ENCODE data around the gene MAD1L1. TPM values are rescaled to one million over a fixed set of nuclear protein-coding genes. Genes with fewer than 3 reads are reported as not detected.

Gene MAD1L1
- total RNA-seq, 4 donors from 2014 or later = 22.3 to 56.6 (median 35.0) TPM

GRCh38 chr7:2168615-2169311 is 64.0 kb downstream of the MAD1L1 start:
- Histone ChIP-seq H3K4me1 (peaks cover 5 to 51% (median 18%) of the 10 kb centered on the region in 3 donors), H3K9me3 (no peaks in the 10 kb centered on the region), H3K27me3 (no peaks in the 10 kb centered on the region), H3K36me3 (peaks cover 0 to 14% of the 10 kb centered on the region in 2 donors), H3K27ac (no peak overlapping the region), H3K4me3 (no peak overlapping the region)
- TF ChIP-seq CTCF (IDR thresholded peaks at IDR 0.05) = no peak
- TF ChIP-seq EP300 (IDR thresholded peaks at IDR 0.05) = no peak
- no peak for TF ChIP-seq POLR2A (IDR thresholded peaks at IDR 0.05)
- no peak for TF ChIP-seq POLR2AphosphoS5 (IDR thresholded peaks at IDR 0.05)
- WGBS, 2 donors (ENCODE audit: low coverage in 1 of 2) = 95 to 98% methylated on average over 5 to 35 of the region's 37 CpGs
- no peak for ATAC-seq

GRCh38 chr7:2166625-2167280 is 66.0 kb downstream of the MAD1L1 start:
- no peaks in the 10 kb centered on the region for H3K9me3 ChIP-seq
- H3K27me3 ChIP-seq = no peaks in the 10 kb centered on the region
- H3K4me3 ChIP-seq = no peak overlapping the region
- WGBS, 2 donors (ENCODE audit: low coverage in 1 of 2) = 73 to 92% methylated on average over 3 to 6 of the region's 25 CpGs
- H3K4me1 ChIP-seq = peaks cover 0 to 42% (median 15%) of the 10 kb centered on the region in 3 donors
- TF ChIP-seq CTCF (IDR thresholded peaks at IDR 0.05) (no peak), POLR2AphosphoS5 (IDR thresholded peaks at IDR 0.05) (no peak), EP300 (IDR thresholded peaks at IDR 0.05) (no peak), POLR2A (IDR thresholded peaks at IDR 0.05) (no peak)
- peak overlapping the region in 3 of 4 donors; percentile 30 to 38 (median 34) for H3K27ac ChIP-seq
- H3K36me3 ChIP-seq = peaks cover 0 to 14% of the 10 kb centered on the region in 2 donors
- ATAC-seq = peak; percentile 50

- TF ChIP-seq POLR2AphosphoS5 (IDR thresholded peaks at IDR 0.05) = no peak
- H3K36me3 ChIP-seq = peaks cover 0 to 14% of the 10 kb centered on the region in 2 donors
- peak overlapping the region in 3 of 4 donors; percentile 30 to 38 (median 34) for H3K27ac ChIP-seq
- no peaks in the 10 kb centered on the region for H3K27me3 ChIP-seq
- ATAC-seq = no peak
- WGBS, 2 donors (ENCODE audit: low coverage in 1 of 2) = 80 to 90% methylated on average over 12 to 22 of the region's 28 CpGs
- H3K9me3 ChIP-seq = no peaks in the 10 kb centered on the region
- H3K4me1 ChIP-seq = peaks cover 0 to 40% (median 15%) of the 10 kb centered on the region in 3 donors
- no peak overlapping the region for H3K4me3 ChIP-seq
Measured at GRCh38 chr7:2165610-2166594, 66.8 kb downstream of the MAD1L1 start.

- no peak overlapping the region for H3K4me3 ChIP-seq
- TF ChIP-seq EP300 (IDR thresholded peaks at IDR 0.05) (no peak), POLR2A (IDR thresholded peaks at IDR 0.05) (no peak), CTCF (IDR thresholded peaks at IDR 0.05) (no peak), POLR2AphosphoS5 (IDR thresholded peaks at IDR 0.05) (no peak)
- WGBS, 2 donors (ENCODE audit: low coverage in 1 of 2) = 33 to 96% methylated on average over 1 to 9 of the region's 10 CpGs
- peaks cover 0 to 45% (median 15%) of the 10 kb centered on the region in 3 donors for H3K4me1 ChIP-seq
- H3K27ac ChIP-seq = no peak overlapping the region
- no peaks in the 10 kb centered on the region for H3K9me3 ChIP-seq
- no peaks in the 10 kb centered on the region for H3K27me3 ChIP-seq
- no peak for ATAC-seq
- peaks cover 0 to 14% of the 10 kb centered on the region in 2 donors for H3K36me3 ChIP-seq
Measured at GRCh38 chr7:2165239-2165609, 67.5 kb downstream of the MAD1L1 start.

- WGBS, 2 donors (ENCODE audit: low coverage in 1 of 2) = 95 to 96% methylated on average over 5 of the region's 5 CpGs
- no peak for TF ChIP-seq EP300 (IDR thresholded peaks at IDR 0.05)
- no peak for TF ChIP-seq CTCF (IDR thresholded peaks at IDR 0.05)
- no peak for TF ChIP-seq POLR2AphosphoS5 (IDR thresholded peaks at IDR 0.05)
- no peak for TF ChIP-seq POLR2A (IDR thresholded peaks at IDR 0.05)
- no peak for ATAC-seq
- no peak overlapping the region for H3K27ac ChIP-seq
- H3K27me3 ChIP-seq = no peaks in the 10 kb centered on the region
- peaks cover 0 to 14% of the 10 kb centered on the region in 2 donors for H3K36me3 ChIP-seq
- H3K9me3 ChIP-seq = no peaks in the 10 kb centered on the region
- H3K4me1 ChIP-seq = peaks cover 0 to 49% (median 15%) of the 10 kb centered on the region in 3 donors
- H3K4me3 ChIP-seq = no peak overlapping the region
Measured at GRCh38 chr7:2164646-2165045, 68.1 kb downstream of the MAD1L1 start.
